SK-N-SH treated with all-trans-retinoic acid at 6 μM for 48 hours (cell line): Measurements from ENCODE around the gene SPIRE2.

Experiments used
- ATAC-seq: fragments of 200-7000 bp; cut with Tn5 transposase; 3 replicates; pipeline ENCODE4 v1.9.1; 2020; ENCODE audit warnings: mild to moderate bottlenecking, moderate library complexity
- ARNTL ChIP-seq: fragments of 450-650 bp; formaldehyde crosslinking; IDR thresholded peaks from 2 replicates; pipeline ENCODE4 v1.5.0; 2020; ENCODE audit warnings: low read depth, mild to moderate bottlenecking, moderate library complexity, borderline replicate concordance
- BACH2 ChIP-seq: fragments of 250-450 bp; sonication (Bioruptor Pico); IDR thresholded peaks from 2 replicates; pipeline ENCODE4 v1.9.0; 2021; ENCODE audit warnings: mild to moderate bottlenecking, borderline replicate concordance
- CSDC2 ChIP-seq: fragments of 250-450 bp; sonication (Bioruptor Pico); IDR thresholded peaks from 2 replicates; pipeline ENCODE4 v1.5.0; 2020; ENCODE audit warnings: mild to moderate bottlenecking, moderate library complexity
- ESRRG ChIP-seq: fragments of 250-450 bp; sonication (Bioruptor Pico); IDR thresholded peaks from 2 replicates; pipeline ENCODE4 v1.6.1; 2021; ENCODE audit warnings: mild to moderate bottlenecking
- GLIS3 ChIP-seq: fragments of 250-450 bp; sonication (Bioruptor Pico); IDR thresholded peaks from 2 replicates; pipeline ENCODE4 v1.5.0; 2020; ENCODE audit warnings: mild to moderate bottlenecking, moderate library complexity
- ISL1 ChIP-seq: fragments of 250-450 bp; sonication (Bioruptor Pico); IDR thresholded peaks from 2 replicates; pipeline ENCODE4 v2.1.2; 2022; ENCODE audit warnings: mild to moderate bottlenecking, moderate library complexity
- OSR1 ChIP-seq: fragments of 250-450 bp; sonication (Bioruptor Pico); IDR thresholded peaks from 2 replicates; pipeline ENCODE4 v1.8.0; 2022; ENCODE audit warnings: moderate library complexity, mild to moderate bottlenecking, inconsistent platforms
- PPARA ChIP-seq: fragments of 250-450 bp; sonication (Bioruptor Pico); IDR thresholded peaks from 2 replicates; pipeline ENCODE4 v1.5.0; 2020; ENCODE audit warnings: mild to moderate bottlenecking, borderline replicate concordance
- RARB ChIP-seq: fragments of 250-450 bp; sonication (Bioruptor Pico); IDR thresholded peaks from 2 replicates; pipeline ENCODE4 v1.8.0; 2021; ENCODE audit warnings: mild to moderate bottlenecking, moderate library complexity
- SNAI2 ChIP-seq: fragments of 250-450 bp; sonication (Bioruptor Pico); IDR thresholded peaks from 2 replicates; pipeline ENCODE4 v1.5.0; 2020; ENCODE audit warnings: mild to moderate bottlenecking, moderate library complexity
- TOX ChIP-seq: fragments of 250-450 bp; sonication (Bioruptor Pico); IDR thresholded peaks from 2 replicates; pipeline ENCODE4 v1.8.0; 2021; ENCODE audit warnings: mild to moderate bottlenecking, moderate library complexity, borderline replicate concordance
- ZC3H10 ChIP-seq: fragments of 250-450 bp; sonication (Bioruptor Pico); IDR thresholded peaks from 2 replicates; pipeline ENCODE4 v1.5.1; 2021; ENCODE audit warnings: mild to moderate bottlenecking, moderate library complexity
- ZFP3 ChIP-seq: fragments of 250-450 bp; sonication (Bioruptor Pico); IDR thresholded peaks from 2 replicates; pipeline ENCODE4 v1.5.0; 2020; ENCODE audit warnings: mild to moderate bottlenecking, moderate library complexity
- ZFP30 ChIP-seq: fragments of 450-650 bp; formaldehyde crosslinking; IDR thresholded peaks from 2 replicates; pipeline ENCODE4 v1.5.0; 2022; ENCODE audit warnings: mild to moderate bottlenecking, moderate library complexity
- ZNF565 ChIP-seq: fragments of 450-650 bp; formaldehyde crosslinking; conservative IDR thresholded peaks from 2 replicates; pipeline ENCODE4 v1.5.0; 2020; ENCODE audit warnings: low read depth, mild to moderate bottlenecking, moderate library complexity
- ZNF70 ChIP-seq: fragments of 450-650 bp; formaldehyde crosslinking; IDR thresholded peaks from 2 replicates; pipeline ENCODE4 v1.5.0; 2020; ENCODE audit warnings: mild to moderate bottlenecking, moderate library complexity
- ZNF8 ChIP-seq: fragments of 450-650 bp; formaldehyde crosslinking; IDR thresholded peaks from 2 replicates; pipeline ENCODE4 v1.5.0; 2020; ENCODE audit warnings: mild to moderate bottlenecking, moderate library complexity
- TF ChIP-seq, protein P1 (sequence below): fragments of 250-450 bp; sonication (Bioruptor Pico); IDR thresholded peaks from 2 replicates; pipeline ENCODE4 v1.5.1; 2020; ENCODE audit warnings: low read depth, mild to moderate bottlenecking, moderate library complexity
- TF ChIP-seq, protein P2 (sequence below): fragments of 250-450 bp; sonication (Bioruptor Pico); IDR thresholded peaks from 2 replicates; pipeline ENCODE4 v1.5.0; 2020; ENCODE audit warnings: mild to moderate bottlenecking, moderate library complexity
- TF ChIP-seq, protein P3 (sequence below): fragments of 250-450 bp; sonication (Bioruptor Pico); IDR thresholded peaks from 2 replicates; pipeline ENCODE4 v1.8.0; 2020; ENCODE audit warnings: mild to moderate bottlenecking, moderate library complexity, borderline replicate concordance

The SPIRE2 gene

DNA sequence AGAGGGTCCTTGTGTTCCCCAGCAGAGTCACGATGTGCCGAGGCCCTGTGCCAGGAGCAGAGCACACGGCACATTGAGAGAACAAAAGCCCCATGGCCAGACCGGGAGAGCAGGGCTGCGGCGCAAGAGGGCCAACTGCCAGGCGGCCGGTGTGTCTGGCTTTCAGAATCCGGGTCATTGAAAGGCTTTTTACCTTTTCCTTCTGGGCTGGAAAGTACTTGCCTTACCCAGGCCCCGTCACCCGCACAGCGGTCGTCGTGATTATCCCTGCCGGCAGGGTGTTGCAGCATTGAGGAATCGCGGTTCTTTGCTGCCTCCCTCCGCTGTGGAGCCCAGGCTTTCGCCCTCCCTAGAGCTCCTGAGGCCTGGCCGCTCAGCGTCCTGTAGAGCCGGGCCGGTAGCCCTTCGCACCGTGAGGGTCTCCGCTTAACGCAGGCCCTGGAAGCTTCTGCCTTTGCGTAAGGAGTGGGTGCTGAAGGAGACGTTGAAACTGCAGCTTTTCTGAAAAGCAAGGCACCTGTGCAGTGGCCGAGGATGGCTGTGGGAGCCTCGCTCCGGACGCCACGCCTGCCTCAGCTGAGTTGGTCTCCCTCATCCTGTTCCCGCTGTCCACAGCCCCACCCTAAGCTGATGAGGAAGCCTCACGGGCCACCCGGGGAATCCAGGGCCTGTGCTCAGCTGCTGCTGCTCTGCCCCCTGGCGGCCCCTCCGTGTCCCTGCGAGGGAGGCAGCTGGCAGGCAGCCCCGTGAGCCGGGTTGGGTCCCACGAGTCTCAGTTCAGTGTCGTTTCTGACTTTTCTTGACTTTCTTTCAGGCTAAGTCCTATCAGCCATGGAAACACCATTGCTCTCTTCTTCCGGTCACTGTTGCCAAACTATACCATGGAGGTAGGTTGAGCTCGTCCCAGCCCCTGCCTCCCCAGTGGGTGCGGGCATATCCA is 81.8 kb downstream of the SPIRE2 start:
- peak; percentile 85 for ATAC-seq
- TF ChIP-seq SNAI2 (CRISPR knock-in tag) = no peak
- TF ChIP-seq OSR1 (CRISPR knock-in tag) = no peak
- TF ChIP-seq, protein P1, sequence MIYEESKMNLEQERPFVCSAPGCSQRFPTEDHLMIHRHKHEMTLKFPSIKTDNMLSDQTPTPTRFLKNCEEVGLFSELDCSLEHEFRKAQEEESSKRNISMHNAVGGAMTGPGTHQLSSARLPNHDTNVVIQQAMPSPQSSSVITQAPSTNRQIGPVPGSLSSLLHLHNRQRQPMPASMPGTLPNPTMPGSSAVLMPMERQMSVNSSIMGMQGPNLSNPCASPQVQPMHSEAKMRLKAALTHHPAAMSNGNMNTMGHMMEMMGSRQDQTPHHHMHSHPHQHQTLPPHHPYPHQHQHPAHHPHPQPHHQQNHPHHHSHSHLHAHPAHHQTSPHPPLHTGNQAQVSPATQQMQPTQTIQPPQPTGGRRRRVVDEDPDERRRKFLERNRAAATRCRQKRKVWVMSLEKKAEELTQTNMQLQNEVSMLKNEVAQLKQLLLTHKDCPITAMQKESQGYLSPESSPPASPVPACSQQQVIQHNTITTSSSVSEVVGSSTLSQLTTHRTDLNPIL (CRISPR knock-in tag) = no peak
- TF ChIP-seq ZC3H10 = no peak
- TF ChIP-seq ESRRG (CRISPR knock-in tag) = no peak
- no peak for TF ChIP-seq ZFP30 (CRISPR knock-in tag)
- TF ChIP-seq ZNF8 (CRISPR knock-in tag) = no peak
- TF ChIP-seq, protein P2, sequence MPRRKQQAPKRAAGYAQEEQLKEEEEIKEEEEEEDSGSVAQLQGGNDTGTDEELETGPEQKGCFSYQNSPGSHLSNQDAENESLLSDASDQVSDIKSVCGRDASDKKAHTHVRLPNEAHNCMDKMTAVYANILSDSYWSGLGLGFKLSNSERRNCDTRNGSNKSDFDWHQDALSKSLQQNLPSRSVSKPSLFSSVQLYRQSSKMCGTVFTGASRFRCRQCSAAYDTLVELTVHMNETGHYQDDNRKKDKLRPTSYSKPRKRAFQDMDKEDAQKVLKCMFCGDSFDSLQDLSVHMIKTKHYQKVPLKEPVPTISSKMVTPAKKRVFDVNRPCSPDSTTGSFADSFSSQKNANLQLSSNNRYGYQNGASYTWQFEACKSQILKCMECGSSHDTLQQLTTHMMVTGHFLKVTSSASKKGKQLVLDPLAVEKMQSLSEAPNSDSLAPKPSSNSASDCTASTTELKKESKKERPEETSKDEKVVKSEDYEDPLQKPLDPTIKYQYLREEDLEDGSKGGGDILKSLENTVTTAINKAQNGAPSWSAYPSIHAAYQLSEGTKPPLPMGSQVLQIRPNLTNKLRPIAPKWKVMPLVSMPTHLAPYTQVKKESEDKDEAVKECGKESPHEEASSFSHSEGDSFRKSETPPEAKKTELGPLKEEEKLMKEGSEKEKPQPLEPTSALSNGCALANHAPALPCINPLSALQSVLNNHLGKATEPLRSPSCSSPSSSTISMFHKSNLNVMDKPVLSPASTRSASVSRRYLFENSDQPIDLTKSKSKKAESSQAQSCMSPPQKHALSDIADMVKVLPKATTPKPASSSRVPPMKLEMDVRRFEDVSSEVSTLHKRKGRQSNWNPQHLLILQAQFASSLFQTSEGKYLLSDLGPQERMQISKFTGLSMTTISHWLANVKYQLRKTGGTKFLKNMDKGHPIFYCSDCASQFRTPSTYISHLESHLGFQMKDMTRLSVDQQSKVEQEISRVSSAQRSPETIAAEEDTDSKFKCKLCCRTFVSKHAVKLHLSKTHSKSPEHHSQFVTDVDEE (CRISPR knock-in tag) = no peak
- TF ChIP-seq ISL1 (CRISPR knock-in tag) = no peak
- TF ChIP-seq, all 23 proteins: peak for 0

DNA sequence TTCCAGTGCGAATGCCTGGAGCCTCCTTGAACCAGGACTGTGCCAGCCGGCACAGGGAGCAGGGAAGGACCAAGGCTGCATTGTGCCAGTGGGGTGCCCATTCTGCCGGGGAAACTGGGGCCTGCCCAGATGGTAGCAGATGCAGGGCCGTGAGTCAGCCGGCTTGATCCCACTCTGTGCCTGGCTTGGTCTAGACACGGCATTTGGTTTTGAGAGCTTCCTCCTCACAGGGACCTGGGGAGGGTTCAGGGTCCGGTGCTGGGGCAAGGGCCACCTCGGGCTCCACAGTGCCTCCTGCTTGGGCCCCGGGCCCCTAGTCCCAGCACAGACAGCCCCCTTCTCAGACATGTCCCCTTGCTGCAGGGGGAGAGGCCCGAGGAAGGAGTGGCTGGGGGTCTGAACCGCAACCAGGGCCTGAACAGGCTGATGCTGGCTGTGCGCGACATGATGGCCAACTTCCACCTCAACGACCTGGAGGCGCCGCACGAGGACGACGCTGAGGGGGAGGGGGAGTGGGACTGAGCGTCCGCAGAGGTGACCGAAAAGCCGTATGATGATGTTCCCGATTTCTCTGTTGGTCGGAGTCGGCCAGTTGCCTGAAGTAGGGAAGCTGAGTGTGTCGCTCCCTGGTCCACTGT is 82.6 kb downstream of the SPIRE2 start:
- TF ChIP-seq RARB (CRISPR knock-in tag) = no peak
- no peak for TF ChIP-seq ZC3H10
- TF ChIP-seq ESRRG (CRISPR knock-in tag) = no peak
- TF ChIP-seq ISL1 (CRISPR knock-in tag) = no peak
- TF ChIP-seq ZNF8 (CRISPR knock-in tag) = no peak
- TF ChIP-seq GLIS3 (CRISPR knock-in tag) = no peak
- TF ChIP-seq, protein P3, sequence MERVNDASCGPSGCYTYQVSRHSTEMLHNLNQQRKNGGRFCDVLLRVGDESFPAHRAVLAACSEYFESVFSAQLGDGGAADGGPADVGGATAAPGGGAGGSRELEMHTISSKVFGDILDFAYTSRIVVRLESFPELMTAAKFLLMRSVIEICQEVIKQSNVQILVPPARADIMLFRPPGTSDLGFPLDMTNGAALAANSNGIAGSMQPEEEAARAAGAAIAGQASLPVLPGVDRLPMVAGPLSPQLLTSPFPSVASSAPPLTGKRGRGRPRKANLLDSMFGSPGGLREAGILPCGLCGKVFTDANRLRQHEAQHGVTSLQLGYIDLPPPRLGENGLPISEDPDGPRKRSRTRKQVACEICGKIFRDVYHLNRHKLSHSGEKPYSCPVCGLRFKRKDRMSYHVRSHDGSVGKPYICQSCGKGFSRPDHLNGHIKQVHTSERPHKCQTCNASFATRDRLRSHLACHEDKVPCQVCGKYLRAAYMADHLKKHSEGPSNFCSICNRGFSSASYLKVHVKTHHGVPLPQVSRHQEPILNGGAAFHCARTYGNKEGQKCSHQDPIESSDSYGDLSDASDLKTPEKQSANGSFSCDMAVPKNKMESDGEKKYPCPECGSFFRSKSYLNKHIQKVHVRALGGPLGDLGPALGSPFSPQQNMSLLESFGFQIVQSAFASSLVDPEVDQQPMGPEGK = no peak
- TF ChIP-seq, protein P2 (CRISPR knock-in tag) = no peak
- no peak for TF ChIP-seq BACH2 (CRISPR knock-in tag)
- TF ChIP-seq ARNTL (CRISPR knock-in tag) = no peak
- no peak for TF ChIP-seq PPARA (CRISPR knock-in tag)
- TF ChIP-seq SNAI2 (CRISPR knock-in tag) = no peak
- TF ChIP-seq ZNF565 (CRISPR knock-in tag) = no peak
- TF ChIP-seq CSDC2 (CRISPR knock-in tag) = no peak
- TF ChIP-seq, all 23 proteins: peak for 0
- ATAC-seq = no peak

DNA sequence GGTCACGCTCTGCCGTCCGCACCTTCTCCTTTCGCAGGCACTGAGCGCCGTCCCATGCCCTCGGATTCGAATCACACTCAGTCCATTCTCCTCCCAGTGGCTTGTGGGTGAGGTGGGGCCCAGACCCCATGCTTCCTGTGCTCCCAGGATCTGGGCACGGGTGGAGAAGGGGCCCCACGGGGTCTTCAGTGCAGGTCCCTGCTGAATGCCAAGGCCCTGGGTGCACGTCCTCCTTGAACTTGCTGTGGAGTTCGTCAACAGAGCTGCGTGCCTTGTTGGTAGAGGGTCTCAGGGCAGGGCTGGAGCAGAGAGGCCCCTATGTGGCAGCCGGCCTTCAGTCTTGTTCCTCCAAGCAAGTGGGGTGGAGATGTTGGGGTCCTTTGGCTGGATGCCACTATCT is 83.1 kb downstream of the SPIRE2 start:
- ATAC-seq = no peak
- TF ChIP-seq ZNF8 (CRISPR knock-in tag) (no peak), TOX (CRISPR knock-in tag) (no peak), OSR1 (CRISPR knock-in tag) (no peak), CSDC2 (CRISPR knock-in tag) (no peak), ZNF70 (CRISPR knock-in tag) (no peak), ZFP3 (CRISPR knock-in tag) (no peak), RARB (CRISPR knock-in tag) (no peak), GLIS3 (CRISPR knock-in tag) (no peak)
- TF ChIP-seq, protein P2 (CRISPR knock-in tag) = no peak
- TF ChIP-seq, protein P1 (CRISPR knock-in tag) = no peak
- TF ChIP-seq, all 23 proteins: peak for 0
